Smooth muscle cell (in vitro differentiated cells): ENCODE data around the gene ACTA2. TPM values are rescaled to one million over a fixed set of nuclear protein-coding genes. Genes with fewer than 3 reads are reported as not detected.

Experiments used
- DNase-seq: peaks from one replicate; lab custom pipeline; 2025; ENCODE audit not compliant: unreplicated experiment; lab: John Stamatoyannopoulos, UW
- H2AFZ ChIP-seq: fragments of 200-600 bp; sonication (generic); 2 replicates; pipeline ENCODE4 v1.6.0; 2016; ENCODE audit warnings: antibody characterized with exemption, low read depth, mild to moderate bottlenecking
- H3F3A ChIP-seq: fragments of 200-600 bp; sonication (generic); 2 replicates; pipeline ENCODE4 v1.6.0; 2017; ENCODE audit warnings: antibody characterized with exemption, low read depth
- H3K27ac ChIP-seq: fragments of 200-600 bp; sonication (generic); 2 replicates; pipeline ENCODE4 v1.5.1; 2016; ENCODE audit warnings: low read depth, mild to moderate bottlenecking
- H3K27me3 ChIP-seq: fragments of 200-600 bp; sonication (generic); 2 replicates; pipeline ENCODE4 v1.6.1; 2016; ENCODE audit warnings: low read depth, mild to moderate bottlenecking
- H3K36me3 ChIP-seq: fragments of 200-600 bp; sonication (generic); 2 replicates; pipeline ENCODE4 v1.5.1; 2016; ENCODE audit warnings: low read depth
- H3K4me1 ChIP-seq: fragments of 200-600 bp; sonication (generic); 2 replicates; pipeline ENCODE4 v1.5.1; 2016; ENCODE audit warnings: low read depth
- H3K4me2 ChIP-seq: fragments of 200-600 bp; sonication (generic); 2 replicates; pipeline ENCODE4 v1.6.0; 2016; ENCODE audit warnings: mild to moderate bottlenecking
- H3K4me3 ChIP-seq: fragments of 200-600 bp; sonication (generic); 2 replicates; pipeline ENCODE4 v1.5.1; 2016; ENCODE audit warnings: mild to moderate bottlenecking
- H3K79me2 ChIP-seq: fragments of 200-600 bp; sonication (generic); 2 replicates; pipeline ENCODE4 v1.6.0; 2016; ENCODE audit warnings: low read depth, mild to moderate bottlenecking
- H3K9ac ChIP-seq: fragments of 200-600 bp; sonication (generic); 2 replicates; pipeline ENCODE4 v1.6.0; 2016; ENCODE audit warnings: low read depth
- H3K9me3 ChIP-seq: fragments of 200-600 bp; sonication (generic); replicated peaks from 2 replicates; pipeline ENCODE4 v1.5.1; 2016; ENCODE audit warnings: low read depth
- H4K20me1 ChIP-seq: fragments of 200-600 bp; sonication (generic); 2 replicates; pipeline ENCODE4 v1.6.0; 2016; ENCODE audit warnings: low read depth
- CTCF ChIP-seq: fragments of 200-600 bp; sonication (generic); IDR thresholded peaks from 2 replicates; pipeline ENCODE4 v1.5.1; 2017; ENCODE audit warnings: borderline replicate concordance, mild to moderate bottlenecking, antibody characterized with exemption; ENCODE audit not compliant: insufficient read depth, poor library complexity, severe bottlenecking
- WGBS: methylation state at CpG from one replicate; pipeline ENCODE4 v1.1.7; 2016; ENCODE audit warnings: low lambda C conversion rate; 5-methylcytosine and 5-hydroxymethylcytosine counted together
- polyA plus RNA-seq: library from polyadenylated mRNA; unstranded; fragments of >200 nt; fragmentation: Nextera tagmentation; extraction: Ambion mirVana; gene quantifications from 2 replicates; pipeline ENCODE4 v1.2.1, GENCODE V29; 2016
- total RNA-seq: library from RNA; depleted of rRNA; stranded (reverse); fragments of >200 nt; gene quantifications from 2 replicates; pipeline ENCODE4 v1.2.3, GENCODE V29; 2014

Gene ACTA2
- total and polyA plus RNA-seq, 2 experiments from 2014 or later: 2,305 to 4,814 TPM

- 96% methylated on average over 1 of the region's 1 CpG for WGBS
- H3K9me3 ChIP-seq: no peaks in the 10 kb centered on the region
Observed at GRCh38 chr10:88996927-88997326, 44.4 kb upstream of the ACTA2 start.

GRCh38 chr10:88995156-88995876 lies 42.7 kb upstream of the ACTA2 start:
- no peak for TF ChIP-seq CTCF
- H3K79me2 ChIP-seq: peaks cover 13% of the 10 kb centered on the region
- peaks cover 4% of the 10 kb centered on the region for H3F3A ChIP-seq
- peaks cover 29% of the 10 kb centered on the region for H3K4me1 ChIP-seq
- H3K36me3 ChIP-seq: no peaks in the 10 kb centered on the region
- H2AFZ ChIP-seq: no peak overlapping the region
- no peaks in the 10 kb centered on the region for H4K20me1 ChIP-seq
- H3K9ac ChIP-seq: no peak overlapping the region
- no peaks in the 10 kb centered on the region for H3K9me3 ChIP-seq
- no peak overlapping the region for H3K4me2 ChIP-seq
- no peak overlapping the region for H3K4me3 ChIP-seq
- WGBS: 94% methylated on average over 7 of the region's 7 CpGs
- no peak overlapping the region for H3K27ac ChIP-seq
- no peak for DNase-seq
- no peaks in the 10 kb centered on the region for H3K27me3 ChIP-seq

More at GRCh38 chr10:88996927-88997326, 44.4 kb upstream of the ACTA2 start:
- Histone ChIP-seq H3K27ac (no peak overlapping the region), H3K27me3 (no peaks in the 10 kb centered on the region), H3K79me2 (peaks cover 8% of the 10 kb centered on the region), H3K36me3 (no peaks in the 10 kb centered on the region), H3F3A (peaks cover 4% of the 10 kb centered on the region), H4K20me1 (no peaks in the 10 kb centered on the region), H3K9ac (no peak overlapping the region), H3K4me2 (no peak overlapping the region), H3K4me1 (peaks cover 26% of the 10 kb centered on the region), H3K4me3 (no peak overlapping the region), H2AFZ (no peak overlapping the region)
- DNase-seq: no peak
- no peak for TF ChIP-seq CTCF

- Histone ChIP-seq H3K27ac (no peak overlapping the region), H3K4me3 (no peak overlapping the region), H3K9me3 (no peaks in the 10 kb centered on the region), H3K4me2 (peak overlapping the region; percentile 94), H3F3A (peaks cover 4% of the 10 kb centered on the region), H4K20me1 (no peaks in the 10 kb centered on the region), H2AFZ (no peak overlapping the region), H3K79me2 (peaks cover 13% of the 10 kb centered on the region), H3K27me3 (no peaks in the 10 kb centered on the region), H3K4me1 (peaks cover 29% of the 10 kb centered on the region), H3K9ac (no peak overlapping the region), H3K36me3 (no peaks in the 10 kb centered on the region)
- TF ChIP-seq CTCF: no peak
- WGBS: 39% methylated on average over 1 of the region's 1 CpG
- DNase-seq: no peak
Observed at GRCh38 chr10:88994019-88994418, 41.4 kb upstream of the ACTA2 start.

- peaks cover 29% of the 10 kb centered on the region for H3K4me1 ChIP-seq
- H3K4me2 ChIP-seq: peak overlapping the region; percentile 94
- 80% methylated on average over 3 of the region's 3 CpGs for WGBS
- peak overlapping the region; percentile 90 for H3K4me3 ChIP-seq
- H2AFZ ChIP-seq: no peak overlapping the region
- no peaks in the 10 kb centered on the region for H3K9me3 ChIP-seq
- no peaks in the 10 kb centered on the region for H4K20me1 ChIP-seq
- DNase-seq: no peak
- no peak overlapping the region for H3K9ac ChIP-seq
- TF ChIP-seq CTCF: no peak
- H3F3A ChIP-seq: peaks cover 4% of the 10 kb centered on the region
- peaks cover 13% of the 10 kb centered on the region for H3K79me2 ChIP-seq
- H3K27ac ChIP-seq: no peak overlapping the region
- no peaks in the 10 kb centered on the region for H3K36me3 ChIP-seq
- no peaks in the 10 kb centered on the region for H3K27me3 ChIP-seq
Observed at GRCh38 chr10:88992921-88993524, 40.5 kb upstream of the ACTA2 start.
